Epithelial cell of proximal tubule (primary cell): ENCODE measurements around the gene CEMIP. TPM values are rescaled to one million over a fixed set of nuclear protein-coding genes. Genes with fewer than 3 reads are reported as not detected.

Experiments
- DNase-seq: peaks from one replicate; pipeline ENCODE4 v3.0.0-alpha.2; 2011; ENCODE audit warnings: low read depth
- H3K4me3 ChIP-seq: 2 replicates; pipeline ENCODE4 v1.5.1; 2011; ENCODE audit warnings: low read depth, mild to moderate bottlenecking, low read length
- CTCF ChIP-seq: conservative IDR thresholded peaks from 2 replicates; pipeline ENCODE4 v1.5.1; 2012; ENCODE audit warnings: low read depth, mild to moderate bottlenecking, low read length
- total RNA-seq: library from RNA; depleted of rRNA; stranded (reverse); fragments of >200 nt; gene quantifications from 2 replicates; pipeline ENCODE4 v1.2.3, GENCODE V29; 2015

The CEMIP gene
- total RNA-seq, 1 donor from 2014 or later, result 0.06 TPM

DNA sequence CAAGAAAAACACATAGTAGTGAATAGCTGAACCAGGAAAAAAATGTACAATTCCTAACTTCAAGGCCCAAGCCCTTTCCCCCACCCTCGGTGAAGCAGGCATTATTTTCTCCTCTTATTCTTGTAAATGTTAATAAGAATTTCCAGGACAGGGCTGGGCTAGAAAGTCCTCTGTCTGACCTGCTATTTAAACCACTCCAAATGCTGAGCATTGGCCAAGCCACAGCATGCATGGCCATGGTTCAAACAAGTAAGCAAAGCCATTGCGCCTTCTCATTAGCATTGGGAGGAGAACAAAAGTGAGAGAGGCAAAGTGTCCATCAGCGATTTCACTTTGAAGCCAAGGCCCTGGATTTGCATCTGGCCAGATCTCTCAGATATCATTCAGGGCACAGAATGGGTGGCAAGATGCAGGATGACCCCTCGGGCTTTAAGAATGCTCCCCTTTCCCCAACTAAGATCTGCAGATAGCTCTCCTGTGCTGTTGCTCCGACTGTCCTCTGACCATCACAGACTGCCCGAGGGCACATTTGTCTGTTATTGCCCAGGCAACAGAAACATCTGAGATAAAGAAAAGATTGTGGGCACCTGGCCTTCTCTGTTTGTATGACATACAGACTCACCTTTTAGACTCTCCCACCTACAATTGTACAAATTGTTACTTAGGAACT lies 46.3 kb downstream of the CEMIP start:
- DNase-seq, result no peak
- TF ChIP-seq CTCF, result no peak
- no peak overlapping the region for H3K4me3 ChIP-seq

DNA sequence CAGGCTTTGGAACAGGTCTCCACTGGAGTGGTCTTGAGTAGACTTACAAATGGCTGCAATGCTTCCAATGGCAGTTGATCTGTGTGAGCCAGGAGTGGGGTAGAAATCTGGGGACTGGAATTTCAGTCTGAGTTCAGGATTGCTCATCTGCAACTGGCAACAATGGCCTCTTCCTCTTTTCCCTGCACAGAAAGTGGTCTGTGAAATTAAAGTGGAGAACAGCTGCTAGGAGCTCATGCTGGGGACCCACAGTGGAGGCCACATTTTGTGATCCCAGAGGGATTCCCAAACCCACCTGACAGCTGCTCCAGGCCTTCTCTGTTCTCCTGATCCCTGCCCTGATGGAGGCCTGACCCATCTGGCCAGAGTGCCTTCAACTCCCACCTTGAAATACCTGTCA lies 49.6 kb downstream of the CEMIP start:
- no peak for DNase-seq
- no peak for TF ChIP-seq CTCF
- no peak overlapping the region for H3K4me3 ChIP-seq

- no peak for DNase-seq
- no peak for TF ChIP-seq CTCF
- no peak overlapping the region for H3K4me3 ChIP-seq
Measured at GRCh38 chr15:80830677-80831076, 51.5 kb downstream of the CEMIP start.

- no peak for TF ChIP-seq CTCF
- no peak for DNase-seq
- H3K4me3 ChIP-seq, result no peak overlapping the region
Measured at GRCh38 chr15:80831192-80831591, 52.0 kb downstream of the CEMIP start.

- no peak overlapping the region for H3K4me3 ChIP-seq
- DNase-seq, result no peak
Measured at GRCh38 chr15:80831606-80832224, 52.5 kb downstream of the CEMIP start.

GRCh38 chr15:80832686-80833085 lies 53.5 kb downstream of the CEMIP start:
- DNase-seq, result no peak
- no peak overlapping the region for H3K4me3 ChIP-seq
- no peak for TF ChIP-seq CTCF

More at GRCh38 chr15:80831606-80832224, 52.5 kb downstream of the CEMIP start:
- TF ChIP-seq CTCF, result no peak

- DNase-seq, result no peak
- H3K4me3 ChIP-seq, result no peak overlapping the region
- TF ChIP-seq CTCF, result no peak
Measured at GRCh38 chr15:80834402-80834801, 55.2 kb downstream of the CEMIP start.
